Stimulated activated memory B cell treated with anti-CD40 and anti-IgM and Interleukin-4, amounts not matched to agents 10 μg/mL and 1 μg/mL and 100 μg/mL, for 72 hours (primary cell): ENCODE measurements around the gene DENND1B.
"Not testable (repeated sequence)": the region's sequence is repeated elsewhere in the genome, so short reads cannot be mapped to it uniquely, and the experiment has no call there.

Source experiments
- ATAC-seq: fragments of 150-1000 bp; cut with Tn5 transposase; 2 replicates; pipeline ENCODE4 v1.10.0; 2021
- H3K27ac Mint-ChIP-seq: one replicate; pipeline ENCODE4 v1.8.0; 2022; ENCODE audit warnings: mild to moderate bottlenecking, mixed read lengths
- H3K27me3 Mint-ChIP-seq: one replicate; pipeline ENCODE4 v1.8.0; 2022; ENCODE audit warnings: mixed read lengths
- H3K36me3 Mint-ChIP-seq: one replicate; pipeline ENCODE4 v1.8.0; 2022; ENCODE audit warnings: mixed read lengths
- H3K4me1 Mint-ChIP-seq: one replicate; pipeline ENCODE4 v1.8.0; 2022; ENCODE audit warnings: mixed read lengths
- H3K4me3 Mint-ChIP-seq: one replicate; pipeline ENCODE4 v1.8.0; 2022; ENCODE audit warnings: mild to moderate bottlenecking, moderate library complexity, mixed read lengths
- H3K9me3 Mint-ChIP-seq: one replicate; pipeline ENCODE4 v1.8.0; 2022; ENCODE audit warnings: mixed read lengths

DENND1B gene

GRCh38 chr1:197771904-197772556 is 3.2 kb downstream of the DENND1B start:
- H3K4me1 Mint-ChIP-seq, result peaks cover 65% of the 10 kb centered on the region
- peaks cover 28% of the 10 kb centered on the region for H3K36me3 Mint-ChIP-seq
- no peaks in the 10 kb centered on the region for H3K27me3 Mint-ChIP-seq
- no peaks in the 10 kb centered on the region for H3K9me3 Mint-ChIP-seq
- H3K27ac Mint-ChIP-seq, result no peak overlapping the region
- H3K4me3 Mint-ChIP-seq, result no peak overlapping the region
- ATAC-seq, result no peak

GRCh38 chr1:197771386-197771785 is 3.9 kb downstream of the DENND1B start:
- Mint-ChIP-seq H3K27me3 (no peaks in the 10 kb centered on the region), H3K4me3 (no peak overlapping the region), H3K36me3 (peaks cover 28% of the 10 kb centered on the region), H3K4me1 (peaks cover 65% of the 10 kb centered on the region), H3K27ac (no peak overlapping the region), H3K9me3 (no peaks in the 10 kb centered on the region)
- no peak for ATAC-seq

GRCh38 chr1:197770243-197770642 is 5.0 kb downstream of the DENND1B start:
- H3K36me3 Mint-ChIP-seq, result peaks cover 28% of the 10 kb centered on the region
- H3K9me3 Mint-ChIP-seq, result no peaks in the 10 kb centered on the region
- H3K4me3 Mint-ChIP-seq, result no peak overlapping the region
- no peak overlapping the region for H3K27ac Mint-ChIP-seq
- no peaks in the 10 kb centered on the region for H3K27me3 Mint-ChIP-seq
- ATAC-seq, result no peak
- H3K4me1 Mint-ChIP-seq, result peaks cover 56% of the 10 kb centered on the region

GRCh38 chr1:197769287-197769686 is 6.0 kb downstream of the DENND1B start:
- Mint-ChIP-seq H3K4me3 (no peak overlapping the region), H3K27me3 (no peaks in the 10 kb centered on the region), H3K4me1 (peaks cover 52% of the 10 kb centered on the region), H3K9me3 (no peaks in the 10 kb centered on the region), H3K27ac (no peak overlapping the region), H3K36me3 (peaks cover 28% of the 10 kb centered on the region)
- ATAC-seq, result no peak

- ATAC-seq, result no peak
- Mint-ChIP-seq H3K4me1 (peaks cover 48% of the 10 kb centered on the region), H3K4me3 (no peak overlapping the region), H3K9me3 (no peaks in the 10 kb centered on the region), H3K36me3 (peaks cover 34% of the 10 kb centered on the region), H3K27ac (no peak overlapping the region), H3K27me3 (no peaks in the 10 kb centered on the region)
These were observed 7.1 kb downstream of the DENND1B start for GRCh38 chr1:197768014-197768805.

GRCh38 chr1:197763769-197764168 is 11.5 kb downstream of the DENND1B start:
- Mint-ChIP-seq H3K27ac (no peak overlapping the region), H3K9me3 (no peaks in the 10 kb centered on the region), H3K27me3 (no peaks in the 10 kb centered on the region), H3K4me1 (peaks cover 28% of the 10 kb centered on the region), H3K4me3 (no peak overlapping the region), H3K36me3 (peaks cover 26% of the 10 kb centered on the region)
- ATAC-seq, result no peak

- Mint-ChIP-seq H3K9me3 (no peaks in the 10 kb centered on the region), H3K4me1 (peaks cover 23% of the 10 kb centered on the region), H3K27me3 (no peaks in the 10 kb centered on the region), H3K27ac (no peak overlapping the region), H3K36me3 (peaks cover 23% of the 10 kb centered on the region), H3K4me3 (no peak overlapping the region)
- ATAC-seq, result no peak
These were observed 12.0 kb downstream of the DENND1B start for GRCh38 chr1:197763307-197763706.

GRCh38 chr1:197761654-197762053 is 13.6 kb downstream of the DENND1B start:
- peaks cover 10% of the 10 kb centered on the region for H3K36me3 Mint-ChIP-seq
- no peaks in the 10 kb centered on the region for H3K9me3 Mint-ChIP-seq
- peak; percentile 68 for ATAC-seq
- H3K4me1 Mint-ChIP-seq, result peaks cover 12% of the 10 kb centered on the region
- H3K27me3 Mint-ChIP-seq, result no peaks in the 10 kb centered on the region
- H3K27ac Mint-ChIP-seq, result no peak overlapping the region
- no peak overlapping the region for H3K4me3 Mint-ChIP-seq

- H3K27ac Mint-ChIP-seq, H3K4me3 Mint-ChIP-seq, H3K9me3 Mint-ChIP-seq, H3K27me3 Mint-ChIP-seq, ATAC-seq: not testable (repeated sequence)
- Mint-ChIP-seq H3K4me1 (peaks cover 30% of the 10 kb centered on the region), H3K36me3 (peaks cover 40% of the 10 kb centered on the region)
These were observed 19.7 kb downstream of the DENND1B start for GRCh38 chr1:197755553-197755952.

GRCh38 chr1:197752652-197753164 is 22.6 kb downstream of the DENND1B start:
- Mint-ChIP-seq H3K4me1 (peaks cover 43% of the 10 kb centered on the region), H3K36me3 (peaks cover 45% of the 10 kb centered on the region)
- not testable (repeated sequence) for H3K27me3 Mint-ChIP-seq, H3K27ac Mint-ChIP-seq, ATAC-seq, H3K9me3 Mint-ChIP-seq, H3K4me3 Mint-ChIP-seq

GRCh38 chr1:197750366-197750765 is 24.9 kb downstream of the DENND1B start:
- Mint-ChIP-seq H3K4me1 (peaks cover 48% of the 10 kb centered on the region), H3K27ac (no peak overlapping the region), H3K4me3 (no peak overlapping the region), H3K36me3 (peaks cover 52% of the 10 kb centered on the region), H3K27me3 (no peaks in the 10 kb centered on the region), H3K9me3 (peaks cover 5% of the 10 kb centered on the region)
- ATAC-seq, result no peak

- H3K9me3 Mint-ChIP-seq, result peaks cover 2% of the 10 kb centered on the region
- no peaks in the 10 kb centered on the region for H3K27me3 Mint-ChIP-seq
- no peak for ATAC-seq
- no peak overlapping the region for H3K4me3 Mint-ChIP-seq
- no peak overlapping the region for H3K27ac Mint-ChIP-seq
- H3K4me1 Mint-ChIP-seq, result peaks cover 54% of the 10 kb centered on the region
- peaks cover 30% of the 10 kb centered on the region for H3K36me3 Mint-ChIP-seq
These were observed 29.4 kb downstream of the DENND1B start for GRCh38 chr1:197745911-197746310.

- no peak overlapping the region for H3K27ac Mint-ChIP-seq
- ATAC-seq, result peak; percentile 53
- H3K36me3 Mint-ChIP-seq, result peaks cover 25% of the 10 kb centered on the region
- H3K4me1 Mint-ChIP-seq, result peaks cover 50% of the 10 kb centered on the region
- H3K9me3 Mint-ChIP-seq, result peaks cover 2% of the 10 kb centered on the region
- H3K27me3 Mint-ChIP-seq, result no peaks in the 10 kb centered on the region
- no peak overlapping the region for H3K4me3 Mint-ChIP-seq
These were observed 30.3 kb downstream of the DENND1B start for GRCh38 chr1:197744979-197745378.

- peaks cover 61% of the 10 kb centered on the region for H3K4me1 Mint-ChIP-seq
- H3K36me3 Mint-ChIP-seq, result peaks cover 25% of the 10 kb centered on the region
- H3K4me3 Mint-ChIP-seq, result no peak overlapping the region
- peaks cover 2% of the 10 kb centered on the region for H3K9me3 Mint-ChIP-seq
- ATAC-seq, result no peak
- no peaks in the 10 kb centered on the region for H3K27me3 Mint-ChIP-seq
- H3K27ac Mint-ChIP-seq, result no peak overlapping the region
These were observed 31.7 kb downstream of the DENND1B start for GRCh38 chr1:197743578-197743977.

GRCh38 chr1:197740992-197741391 is 34.3 kb downstream of the DENND1B start:
- H3K4me1 Mint-ChIP-seq, result peaks cover 62% of the 10 kb centered on the region
- H3K9me3 Mint-ChIP-seq, result peaks cover 2% of the 10 kb centered on the region
- H3K27me3 Mint-ChIP-seq, result no peaks in the 10 kb centered on the region
- no peak overlapping the region for H3K27ac Mint-ChIP-seq
- no peak for ATAC-seq
- H3K36me3 Mint-ChIP-seq, result peaks cover 15% of the 10 kb centered on the region
- no peak overlapping the region for H3K4me3 Mint-ChIP-seq

GRCh38 chr1:197738927-197739326 is 36.4 kb downstream of the DENND1B start:
- ATAC-seq, result no peak
- no peak overlapping the region for H3K4me3 Mint-ChIP-seq
- peaks cover 16% of the 10 kb centered on the region for H3K36me3 Mint-ChIP-seq
- H3K9me3 Mint-ChIP-seq, result peaks cover 1% of the 10 kb centered on the region
- no peak overlapping the region for H3K27ac Mint-ChIP-seq
- H3K27me3 Mint-ChIP-seq, result no peaks in the 10 kb centered on the region
- H3K4me1 Mint-ChIP-seq, result peaks cover 49% of the 10 kb centered on the region
